Frontal cortex (tissue), 4 donors: ENCODE data around the gene TMEM181. TPM values are rescaled to one million over a fixed set of nuclear protein-coding genes. Genes with fewer than 3 reads are reported as not detected.
"Not testable (repeated sequence)": the region's sequence is repeated elsewhere in the genome, so short reads cannot be mapped to it uniquely, and the experiment has no call there.

Experiments
- DNase-seq, 2 donors: peaks; one replicate each; pipeline ENCODE4 v3.0.0; 2012; ENCODE audit warnings: low spot score in 2 of 2
- FAIRE-seq: peaks from 2 replicates; lab custom pipeline; 2012; peaks lifted over from hg19 to GRCh38; lab: Jason Lieb, UNC
- total RNA-seq: library from RNA; depleted of rRNA; stranded (reverse); fragments of >200 nt; gene quantifications from one replicate; pipeline ENCODE4 v1.2.3, GENCODE V29; 2014
- donor health status: control.
- donor health status: control.
- donor health status: control.

TMEM181 gene
- total RNA-seq, 1 donor from 2014 or later = 64.0 TPM

GRCh38 chr6:158586652-158587051 lies 26.8 kb downstream of the TMEM181 start:
- FAIRE-seq (no peak), DNase-seq (no peak)

DNA sequence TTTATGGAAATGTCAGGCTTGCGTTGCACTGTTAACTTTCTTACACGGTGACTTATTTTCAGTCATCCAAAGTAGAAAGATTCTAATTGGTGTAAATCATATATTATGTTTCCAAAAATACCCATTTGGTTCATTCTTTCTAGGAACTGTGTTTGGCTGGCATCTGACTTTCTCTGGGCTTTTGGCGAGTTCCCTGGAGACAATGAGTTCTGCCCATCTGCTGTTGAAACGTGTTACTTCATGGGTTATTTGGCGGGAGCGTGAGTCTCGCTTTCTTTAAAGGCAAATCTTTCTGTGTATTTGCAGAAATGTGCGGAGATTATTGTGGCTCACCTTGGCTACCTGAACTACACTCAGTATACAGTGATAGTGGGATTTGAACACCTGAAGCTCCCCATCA lies 29.5 kb downstream of the TMEM181 start:
- FAIRE-seq = no peak

GRCh38 chr6:158591134-158591809 lies 31.4 kb downstream of the TMEM181 start:
- DNase-seq = no peak
- FAIRE-seq = no peak

More for the DNA sequence above, 29.5 kb downstream of the TMEM181 start:
- DNase-seq = no peak

DNA sequence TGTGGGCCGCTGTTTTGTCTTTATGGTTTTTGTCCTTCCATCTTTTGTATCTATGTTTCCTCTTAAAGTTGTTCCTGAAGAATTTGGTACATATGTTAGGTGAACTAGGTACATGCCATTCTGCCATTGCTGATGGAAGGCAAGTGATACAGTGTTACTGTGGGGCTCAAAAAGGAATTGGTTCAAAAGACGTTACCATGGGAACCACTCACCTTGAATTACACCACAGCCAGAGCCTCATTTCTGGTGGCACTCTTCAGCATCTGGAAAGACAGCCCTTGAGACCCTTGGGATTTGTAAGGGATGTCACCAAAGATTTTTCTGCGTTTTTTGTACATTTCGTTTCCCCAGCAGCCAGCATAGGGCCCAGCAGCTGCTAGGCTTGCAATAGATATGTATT lies 31.9 kb downstream of the TMEM181 start:
- DNase-seq (no peak), FAIRE-seq (no peak)

DNA sequence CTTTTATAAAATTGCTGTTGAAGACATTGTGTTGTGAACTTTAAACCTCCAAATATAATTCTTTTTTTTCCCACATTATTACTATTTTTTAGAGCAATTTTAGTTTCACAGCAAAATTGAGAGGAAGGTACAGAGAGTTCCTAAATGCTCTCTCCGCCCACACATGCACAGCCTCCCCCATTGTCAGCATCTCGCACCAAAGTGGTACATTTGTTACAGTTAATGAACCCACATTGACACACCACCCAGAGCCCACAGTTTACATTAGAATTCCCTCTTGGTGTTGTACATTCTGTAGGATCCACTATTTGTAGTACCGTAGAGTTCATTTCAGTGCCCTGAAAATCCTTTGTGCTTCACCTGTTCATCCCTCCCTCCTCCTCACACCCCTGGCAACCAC lies 33.8 kb downstream of the TMEM181 start:
- no peak for FAIRE-seq

DNA sequence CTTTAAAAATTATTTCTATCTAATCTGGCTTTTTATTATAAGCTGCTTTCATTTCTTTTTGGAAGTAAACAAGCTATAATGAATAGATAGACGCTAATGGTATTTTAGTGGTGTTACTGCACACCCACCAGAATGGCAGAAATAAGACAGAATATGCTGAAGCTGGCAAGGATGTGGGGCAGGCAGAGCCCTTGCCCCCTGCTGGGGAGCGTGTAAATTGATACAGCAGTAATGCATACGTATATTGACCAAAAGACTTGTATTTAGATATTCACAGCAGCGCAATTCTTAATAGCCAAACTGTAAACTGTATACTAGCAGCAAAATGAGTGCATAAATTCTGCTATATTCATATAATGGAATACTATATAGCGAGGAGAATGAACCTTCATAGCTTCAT lies 35.3 kb downstream of the TMEM181 start:
- no peak for FAIRE-seq

More for the DNA sequence above, 33.8 kb downstream of the TMEM181 start:
- no peak for DNase-seq

DNA sequence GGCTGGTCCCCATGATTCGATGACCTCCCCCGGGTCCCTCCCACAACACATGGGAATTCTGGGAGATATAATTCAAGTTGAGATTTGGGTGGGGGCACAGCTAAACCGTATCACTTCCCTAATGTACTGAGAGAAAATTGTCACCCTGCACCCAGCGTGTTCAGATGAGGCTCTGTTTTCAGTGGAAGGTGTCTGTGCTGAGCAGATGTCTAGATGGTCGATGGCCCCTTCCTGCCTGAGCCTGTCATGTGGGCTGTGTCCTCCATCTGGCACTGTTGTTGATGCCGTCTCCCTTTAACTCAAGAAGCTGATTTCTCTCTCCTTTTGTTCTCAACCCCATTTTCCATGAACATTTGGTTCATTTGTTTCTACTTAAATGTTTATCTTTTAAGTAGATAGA lies 37.0 kb downstream of the TMEM181 start:
- FAIRE-seq = no peak
- no peak for DNase-seq

More for the DNA sequence above, 35.3 kb downstream of the TMEM181 start:
- no peak for DNase-seq

DNA sequence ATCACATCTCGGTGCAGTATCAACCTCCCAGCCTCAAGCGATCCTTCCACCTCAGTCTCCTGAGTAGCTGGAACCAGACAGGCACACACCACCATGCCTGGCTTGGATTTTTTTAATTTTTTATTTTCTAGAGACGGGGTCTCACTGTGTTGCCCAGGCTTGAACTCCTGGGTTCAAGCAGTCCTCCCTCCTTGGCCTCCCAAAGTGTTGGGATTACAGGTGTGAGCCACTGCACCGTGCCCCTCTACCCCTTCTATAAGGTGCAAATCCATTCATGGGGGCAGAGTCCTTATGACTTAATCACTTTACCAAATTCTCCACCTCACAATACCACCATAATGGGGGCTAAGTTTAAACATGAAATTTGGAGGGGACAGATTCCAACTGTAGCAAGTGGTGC lies 37.7 kb downstream of the TMEM181 start:
- FAIRE-seq (no peak), DNase-seq (no peak)

GRCh38 chr6:158599635-158600034 lies 39.7 kb downstream of the TMEM181 start:
- FAIRE-seq = no peak
- no peak for DNase-seq

DNA sequence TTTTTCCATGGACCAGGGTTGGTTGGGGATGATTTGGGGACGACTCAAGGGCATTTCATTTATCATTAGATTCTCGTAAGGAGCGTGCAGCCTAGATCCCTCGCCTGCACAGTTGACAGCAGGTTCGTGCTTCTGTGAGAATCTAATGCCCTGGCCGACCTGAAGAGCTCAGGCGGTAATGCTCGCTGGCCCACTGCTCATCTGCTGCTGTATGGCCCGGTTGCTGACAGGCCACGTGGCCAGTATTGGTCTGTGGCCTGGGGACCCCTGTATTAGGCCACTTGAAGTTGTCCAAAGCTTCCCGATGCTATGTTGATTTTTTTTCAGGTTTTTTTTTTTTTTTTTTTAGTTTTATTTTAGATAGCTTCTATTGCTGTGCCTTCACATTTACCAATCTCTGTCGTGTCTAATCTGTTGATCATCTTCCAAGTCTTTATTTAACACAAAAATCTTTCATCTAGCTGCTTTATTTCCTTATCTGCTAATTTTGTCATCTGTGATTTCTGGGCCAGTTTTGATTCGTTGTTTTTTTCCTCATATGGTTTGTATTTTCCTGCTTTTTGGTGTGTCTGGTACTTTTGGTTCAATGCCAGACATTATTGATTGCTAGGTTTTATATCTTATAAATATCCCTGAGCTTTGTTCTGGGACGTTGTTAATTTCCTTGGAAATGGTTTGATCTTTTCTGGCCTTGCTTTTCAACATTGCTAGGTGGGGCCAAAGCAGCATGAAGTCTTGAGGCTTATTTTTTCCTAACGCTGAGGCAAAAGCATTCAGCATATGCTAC lies 43.6 kb downstream of the TMEM181 start:
- no peak for DNase-seq
- FAIRE-seq = no peak

GRCh38 chr6:158604048-158604406 lies 44.1 kb downstream of the TMEM181 start:
- no peak for FAIRE-seq
- DNase-seq = no peak

- FAIRE-seq = no peak
- DNase-seq = peak; percentile 56 to 60
Observed at GRCh38 chr6:158605266-158605878, 45.5 kb downstream of the TMEM181 start.

GRCh38 chr6:158606011-158606410 lies 46.1 kb downstream of the TMEM181 start:
- not testable (repeated sequence) for DNase-seq, FAIRE-seq

DNA sequence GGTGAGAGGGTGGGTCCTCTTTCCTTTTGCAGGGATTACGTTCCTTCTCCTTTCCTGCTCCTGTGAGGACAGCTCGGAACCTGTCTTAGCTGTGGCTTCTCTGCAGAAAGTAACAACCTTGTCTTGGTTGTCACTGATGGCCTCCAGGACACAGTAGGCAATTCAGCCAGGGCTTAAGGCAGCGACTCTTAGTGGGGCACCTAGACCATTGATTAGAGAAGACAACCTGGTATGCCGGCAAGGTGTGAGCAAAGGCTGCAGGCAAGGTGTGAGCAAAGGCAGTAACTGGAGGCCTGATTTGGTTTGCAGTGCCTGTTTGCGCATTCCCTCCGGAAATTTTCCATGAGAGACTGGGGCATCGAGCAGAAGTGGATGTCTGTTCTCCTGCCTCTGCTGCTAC lies 47.0 kb downstream of the TMEM181 start:
- no peak for FAIRE-seq
- no peak for DNase-seq

DNA sequence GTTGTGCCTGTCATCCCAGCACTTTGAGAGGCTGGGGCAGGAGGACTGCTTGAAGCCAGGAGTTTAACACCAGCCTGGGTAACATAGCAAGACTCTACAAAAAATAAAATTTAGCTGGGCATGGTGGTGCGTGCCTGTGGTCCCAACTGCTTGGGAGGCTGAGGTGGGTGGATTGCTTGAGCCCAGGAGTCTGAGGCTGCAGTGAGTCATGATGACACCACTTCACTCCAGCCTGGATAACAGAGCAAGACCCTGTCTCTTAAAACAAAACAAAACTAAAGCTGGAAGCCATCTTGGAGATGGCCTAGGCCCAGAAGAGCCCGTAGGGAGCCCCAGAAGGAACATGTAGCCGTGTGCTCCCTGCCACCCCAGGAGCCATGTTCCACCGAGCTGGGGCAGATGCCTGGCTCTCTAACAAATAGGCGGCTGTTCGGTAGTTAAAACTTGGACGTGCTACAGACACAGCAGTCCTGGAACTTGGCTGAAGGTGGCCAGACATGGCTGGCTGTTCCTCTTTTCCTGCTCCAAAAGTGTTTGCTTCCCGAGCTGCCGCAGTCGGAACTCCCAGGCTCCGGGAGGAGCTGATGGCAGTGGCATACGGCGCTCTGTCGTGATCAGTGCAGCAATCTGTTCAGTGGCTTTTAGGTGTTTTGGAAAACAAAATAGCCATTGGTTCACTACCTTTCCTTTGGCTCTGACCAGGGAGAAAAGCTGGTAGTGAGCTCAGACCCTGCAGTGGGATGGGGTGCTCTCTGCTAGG lies 47.7 kb downstream of the TMEM181 start:
- DNase-seq (no peak), FAIRE-seq (no peak)

DNA sequence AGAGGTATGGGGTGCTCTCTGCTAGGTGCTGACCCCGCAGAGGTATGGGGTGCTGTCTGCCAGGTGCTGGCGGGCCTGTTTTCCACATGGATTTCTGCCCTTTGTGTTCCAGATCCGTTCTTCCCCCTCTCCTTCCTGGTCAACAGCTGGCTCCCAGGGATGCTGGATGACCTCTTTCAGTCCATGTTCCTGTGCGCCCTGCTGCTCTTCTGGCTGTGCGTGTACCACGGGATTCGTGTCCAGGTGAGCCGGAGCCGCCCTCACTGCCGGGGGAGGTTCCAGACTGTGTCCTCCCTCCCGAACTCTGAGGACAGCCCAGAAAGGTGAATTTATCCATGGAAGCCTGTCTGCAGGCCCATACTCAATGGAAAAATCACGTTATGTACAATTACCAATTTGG lies 48.3 kb downstream of the TMEM181 start:
- FAIRE-seq = no peak
- no peak for DNase-seq

GRCh38 chr6:158609455-158610155 lies 49.7 kb downstream of the TMEM181 start:
- DNase-seq (no peak), FAIRE-seq (no peak)

- FAIRE-seq (no peak), DNase-seq (no peak)
Observed at GRCh38 chr6:158610319-158610968, 50.6 kb downstream of the TMEM181 start.

DNA sequence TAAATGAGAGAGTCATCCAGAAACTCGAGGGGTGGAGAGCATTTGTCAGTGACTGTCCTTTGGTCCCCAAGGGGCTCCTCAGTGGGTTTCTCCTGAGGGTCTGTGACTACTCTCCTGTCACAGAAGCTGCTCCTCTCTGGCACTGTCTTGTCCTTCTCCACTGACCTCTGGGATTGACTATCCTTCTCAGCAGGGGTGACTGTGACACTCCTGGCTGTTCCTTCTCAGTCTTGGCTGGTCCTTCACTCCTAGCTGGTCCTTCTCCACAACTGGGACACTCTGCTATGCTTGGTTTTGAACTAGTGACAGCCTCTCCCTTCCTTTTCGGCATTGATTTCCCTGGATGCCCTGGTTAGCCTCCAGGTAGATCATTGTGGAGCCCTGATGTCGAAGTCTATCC lies 51.1 kb downstream of the TMEM181 start:
- no peak for FAIRE-seq
- no peak for DNase-seq
